LoVo (cell line): ENCODE measurements around the gene MYO18A.

Experiments
- DNase-seq: peaks from one replicate; pipeline ENCODE4 v3.0.0-alpha.2; 2016; ENCODE audit warnings: low spot score

The MYO18A gene

DNA sequence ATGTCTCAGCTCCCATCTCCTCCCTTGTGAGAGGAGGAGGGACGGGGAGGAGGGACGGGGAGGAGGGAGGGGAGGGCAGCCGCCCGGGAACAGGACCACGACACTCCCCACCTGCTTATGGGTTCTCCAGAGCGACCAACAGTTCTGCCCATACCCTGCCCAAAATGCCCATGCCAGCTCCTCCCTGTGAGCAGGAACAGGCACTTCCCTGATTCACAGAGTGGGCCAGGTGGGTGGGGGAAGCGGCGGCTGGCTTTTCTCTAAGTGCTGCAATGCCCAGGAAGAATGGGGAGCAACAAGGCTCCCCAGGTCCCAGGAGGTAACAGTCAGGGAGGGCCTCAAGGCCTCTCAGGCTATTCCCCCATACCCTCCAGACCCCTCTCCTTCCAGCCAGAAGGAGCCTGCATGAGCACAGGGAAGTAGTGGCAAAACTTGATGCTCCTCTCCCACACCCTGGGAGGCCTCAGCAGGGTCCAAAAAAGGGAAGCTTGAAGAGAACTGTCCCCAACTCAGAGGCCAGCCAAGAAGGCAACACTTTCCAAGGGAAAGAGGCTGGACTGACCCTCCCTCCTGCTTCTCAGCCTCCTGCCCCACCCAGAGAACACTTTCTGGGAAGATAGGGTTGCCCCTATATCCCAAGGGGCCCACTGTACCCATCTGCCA is 53.8 kb downstream of the MYO18A start:
- no peak for DNase-seq

DNA sequence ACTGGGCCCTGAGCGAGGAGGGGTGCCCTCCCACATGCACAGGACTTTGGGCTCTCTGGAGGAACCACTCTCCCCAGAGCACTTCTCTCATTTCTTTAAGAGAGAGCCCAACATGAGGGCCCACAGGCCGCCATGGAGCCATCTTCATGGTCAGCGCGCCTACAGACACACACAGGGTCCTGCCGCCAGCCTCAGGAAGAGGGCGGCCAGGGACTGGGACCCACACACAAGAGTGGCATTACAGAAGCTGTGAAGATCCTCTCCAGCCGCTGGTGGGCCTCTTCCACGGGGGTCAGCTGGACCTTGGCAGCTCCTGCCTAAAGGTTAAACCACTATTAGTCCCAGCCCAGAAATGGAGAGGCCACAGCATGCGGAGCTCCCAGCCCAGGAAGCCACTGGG is 54.5 kb downstream of the MYO18A start:
- no peak for DNase-seq

DNA sequence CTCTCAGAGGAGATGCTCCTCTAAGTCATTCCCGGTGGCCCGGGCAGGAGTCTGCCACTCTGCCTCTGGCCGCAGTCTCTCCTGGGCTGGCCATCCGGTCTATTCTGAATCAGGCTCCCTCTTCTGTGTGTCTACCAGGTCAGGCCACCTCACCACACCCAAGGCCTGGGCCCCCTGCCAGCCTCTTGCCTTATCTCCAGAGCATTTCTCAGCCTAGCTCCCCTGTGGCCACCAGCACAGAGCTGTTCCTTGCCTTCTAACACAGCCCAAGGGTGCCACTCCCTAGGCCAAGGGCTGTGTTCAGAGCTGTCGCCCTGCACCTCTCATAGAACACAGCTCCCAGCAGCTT is 55.3 kb downstream of the MYO18A start:
- peak; percentile 42 for DNase-seq

DNA sequence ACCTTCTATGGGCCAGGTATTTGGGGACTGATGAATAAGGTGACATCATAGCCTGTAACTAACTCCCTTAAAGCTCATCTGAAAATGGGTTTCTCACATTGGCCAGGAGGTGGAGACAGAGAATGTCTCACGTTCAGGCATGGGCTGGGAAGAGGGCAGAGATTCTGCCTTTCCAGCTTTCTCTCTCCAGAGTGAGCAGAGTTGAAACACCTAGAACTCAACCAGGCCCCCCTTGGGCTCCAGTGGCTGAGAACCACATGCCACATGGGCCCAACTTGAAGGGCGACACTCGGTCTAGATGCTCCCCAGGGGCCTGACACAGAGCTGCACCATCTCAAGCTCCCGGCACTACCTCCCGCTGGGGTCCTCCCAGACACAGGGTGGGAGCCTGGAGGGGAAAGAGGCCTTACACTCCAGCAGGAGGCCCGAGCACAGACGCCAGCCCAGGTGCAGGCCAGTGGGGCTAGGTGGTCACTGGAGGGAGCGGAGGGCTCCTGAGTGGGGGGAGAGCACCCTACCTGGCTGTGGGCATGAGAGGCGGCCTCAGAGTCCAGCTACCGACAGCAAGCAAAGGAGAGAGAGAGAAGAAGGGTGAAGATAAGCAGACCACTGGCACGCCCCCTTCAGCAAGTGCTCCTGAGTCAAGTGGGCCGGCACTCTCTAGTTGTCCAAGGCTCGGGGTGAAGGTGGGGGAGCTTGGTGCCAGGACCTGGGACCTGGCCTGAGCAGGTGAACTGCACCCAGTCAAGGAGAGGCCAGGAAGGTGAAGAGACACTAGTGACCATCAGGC is 55.9 kb downstream of the MYO18A start:
- peak; percentile 31 for DNase-seq

DNA sequence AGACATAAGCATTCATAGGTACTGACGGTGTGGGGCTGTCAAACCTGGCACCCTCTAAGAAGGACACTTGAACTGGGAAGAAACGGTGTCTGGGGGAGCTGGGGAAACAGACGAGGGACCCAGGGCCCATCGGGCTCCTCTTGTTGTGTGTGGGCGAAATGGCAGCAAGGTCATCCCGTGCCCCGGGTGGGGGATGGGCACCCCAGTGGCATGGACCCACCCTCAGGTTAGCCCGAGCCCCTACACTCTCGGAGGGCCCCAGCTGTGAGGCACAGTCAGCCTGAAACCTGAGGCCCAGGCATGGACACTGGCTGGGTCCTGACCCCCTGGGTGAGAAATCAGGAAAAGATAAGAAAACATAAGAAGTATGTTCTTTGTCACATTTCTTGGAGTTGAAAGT is 57.1 kb downstream of the MYO18A start:
- no peak for DNase-seq

DNA sequence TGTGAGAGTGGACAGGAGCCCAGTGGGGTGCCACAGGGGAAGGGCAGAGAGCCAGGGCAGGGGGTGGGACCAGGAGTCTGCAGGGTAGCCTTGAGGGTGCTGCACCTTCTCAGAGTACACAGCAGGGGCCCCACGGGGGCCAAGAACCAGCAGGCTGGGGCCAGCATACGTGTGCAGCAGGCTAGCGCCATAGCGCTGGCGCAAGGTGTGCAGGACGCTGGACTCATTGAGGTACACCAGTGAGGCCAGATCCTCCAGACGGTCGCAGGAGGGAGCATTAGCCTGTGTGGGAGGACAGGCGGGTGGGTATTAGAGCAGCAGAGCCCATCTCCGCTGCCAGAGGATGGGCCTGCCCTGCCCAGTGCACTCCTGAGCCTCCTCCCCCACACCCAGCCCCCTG is 58.8 kb downstream of the MYO18A start:
- no peak for DNase-seq

DNA sequence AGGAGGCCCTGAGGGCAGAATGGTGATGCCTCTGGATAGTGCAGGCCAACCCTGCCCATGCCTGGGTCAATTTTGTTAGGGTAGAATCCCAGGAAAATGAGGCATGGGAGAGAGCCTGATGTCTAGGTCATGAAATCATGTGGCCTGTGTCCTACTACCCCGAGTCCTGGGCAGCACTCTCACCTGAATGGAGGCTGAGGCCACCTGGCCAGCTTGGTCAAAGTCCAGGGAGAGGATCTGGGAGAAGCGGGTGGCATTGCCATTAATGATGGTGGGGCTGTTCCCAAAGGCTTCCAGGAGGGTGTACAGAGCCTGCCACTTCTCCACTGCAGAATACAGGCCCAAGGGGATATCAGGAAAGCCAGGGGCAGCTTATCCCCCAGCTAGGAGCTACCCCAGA is 59.8 kb downstream of the MYO18A start:
- no peak for DNase-seq

DNA sequence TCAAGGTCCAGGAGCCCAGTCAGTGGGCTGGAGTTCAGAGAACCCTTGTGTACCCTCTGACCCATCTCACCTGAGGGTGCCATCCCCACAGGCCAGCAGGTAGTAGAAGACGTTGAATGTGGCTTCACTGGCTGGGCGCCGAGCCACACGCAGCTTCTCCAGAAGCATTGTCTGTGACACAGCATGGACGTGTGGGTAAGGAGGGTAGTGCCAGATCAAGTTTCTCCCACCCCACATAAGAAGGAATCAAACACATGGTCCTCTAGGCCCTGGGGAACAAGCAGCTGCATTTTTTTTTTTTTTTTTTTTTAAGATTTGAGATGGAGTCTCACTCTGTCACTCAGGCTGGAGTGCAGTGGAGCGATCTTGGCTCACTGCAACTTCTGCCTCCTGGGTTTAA is 60.9 kb downstream of the MYO18A start:
- no peak for DNase-seq

DNA sequence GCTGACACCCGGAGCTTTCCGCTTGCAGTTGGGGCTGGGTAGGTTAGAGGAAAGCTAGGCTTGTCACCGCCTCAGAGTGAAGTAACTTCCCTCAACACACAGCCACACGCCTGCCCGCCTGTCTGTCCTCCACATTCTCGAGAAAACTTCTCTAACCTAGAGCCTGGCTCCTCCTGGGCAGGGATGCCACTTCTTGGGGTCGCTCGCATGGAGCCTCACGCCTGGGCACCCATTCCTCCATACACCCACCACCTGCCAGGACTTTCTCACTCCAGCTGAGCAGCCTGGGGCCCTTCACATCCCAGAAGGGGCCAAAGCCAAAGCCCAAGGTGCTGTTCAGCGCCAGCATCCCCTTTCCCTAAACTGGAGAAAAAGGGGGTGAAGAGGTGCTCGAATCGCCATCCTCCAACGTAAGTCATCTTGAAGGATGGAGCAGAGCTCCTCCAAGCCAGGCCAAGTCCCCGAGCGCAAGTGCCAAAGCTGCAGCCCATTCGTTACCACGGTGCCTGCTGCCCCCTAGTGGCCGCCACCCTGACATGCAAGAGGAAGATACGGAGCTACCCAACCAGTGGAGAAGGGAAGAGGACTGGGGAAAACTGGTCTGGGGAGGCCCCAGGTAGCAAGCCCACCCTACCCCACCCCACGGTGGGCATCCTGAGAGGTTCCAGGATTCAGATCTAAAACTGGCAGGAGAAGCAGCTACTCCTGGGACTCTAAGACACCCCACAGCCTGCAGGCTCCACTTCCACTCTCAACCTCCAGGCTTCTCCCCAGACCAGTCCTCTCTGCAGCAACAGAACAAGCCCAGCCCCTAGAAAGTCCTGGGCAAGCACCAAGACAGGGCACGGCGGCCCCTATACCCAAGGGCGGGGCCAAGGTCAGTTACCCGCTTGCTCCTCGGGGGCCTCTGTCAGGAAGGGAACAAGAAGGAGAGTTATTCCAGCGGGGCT is 63.1 kb downstream of the MYO18A start:
- peak; percentile 29 for DNase-seq

DNA sequence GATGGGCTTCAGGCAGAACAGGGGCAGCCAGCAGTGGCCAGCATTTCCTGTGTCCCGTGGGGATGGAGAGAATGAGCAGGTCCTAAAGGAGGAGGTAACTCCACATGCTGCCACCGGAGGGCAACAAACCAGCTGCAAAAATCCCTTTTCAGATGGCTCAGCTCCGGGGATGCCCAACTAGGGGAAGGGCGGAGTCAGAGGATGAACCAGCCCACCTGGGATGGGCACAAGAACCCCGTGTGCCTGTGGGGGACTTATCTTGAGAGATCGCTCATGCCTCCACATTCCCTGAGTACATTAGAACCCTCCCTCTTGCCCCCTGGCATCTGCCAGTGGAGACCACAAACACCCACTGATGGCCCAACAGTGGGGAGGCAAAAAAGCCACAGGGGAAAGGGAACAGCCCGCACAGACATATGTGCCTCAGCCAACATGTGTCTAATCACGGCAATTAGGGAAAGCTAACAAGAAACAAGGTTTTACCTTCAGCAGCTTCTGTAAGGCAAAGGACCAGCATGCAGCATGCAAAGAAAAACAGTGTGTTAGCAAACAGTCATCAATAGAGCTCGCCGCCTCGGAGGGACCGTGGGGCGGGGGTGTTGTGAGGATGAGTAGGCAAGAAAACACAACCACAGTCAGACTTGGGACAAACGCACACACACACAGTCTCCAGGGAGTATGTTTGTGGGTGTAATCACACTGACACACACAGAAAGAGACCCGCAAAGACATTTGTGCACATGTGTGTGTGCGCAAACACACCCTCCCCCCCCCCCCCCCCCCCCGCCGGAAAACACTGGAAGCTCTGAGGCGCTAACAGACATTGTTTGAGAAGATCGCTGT is 64.0 kb downstream of the MYO18A start:
- DNase-seq, result no peak

DNA sequence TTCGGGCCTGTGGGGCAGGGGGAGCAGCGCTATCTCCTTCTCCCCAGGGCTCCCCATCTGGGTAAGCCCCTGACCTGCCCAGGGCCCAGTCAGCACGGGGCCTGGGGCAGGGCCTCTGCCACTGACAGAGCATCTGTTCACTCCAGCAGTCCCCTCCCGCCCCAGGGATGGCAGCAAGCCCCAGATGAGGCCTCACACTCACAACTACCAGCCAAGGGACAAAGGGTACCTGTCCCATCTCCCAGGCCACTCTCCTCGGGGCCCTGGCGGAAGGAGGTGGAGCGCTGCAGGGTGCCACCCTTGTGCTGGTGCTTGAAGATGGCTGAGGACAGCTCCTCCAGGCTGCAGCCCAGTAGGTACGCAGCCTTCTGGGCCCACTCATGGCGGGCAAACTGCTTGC is 64.8 kb downstream of the MYO18A start:
- no peak for DNase-seq

DNA sequence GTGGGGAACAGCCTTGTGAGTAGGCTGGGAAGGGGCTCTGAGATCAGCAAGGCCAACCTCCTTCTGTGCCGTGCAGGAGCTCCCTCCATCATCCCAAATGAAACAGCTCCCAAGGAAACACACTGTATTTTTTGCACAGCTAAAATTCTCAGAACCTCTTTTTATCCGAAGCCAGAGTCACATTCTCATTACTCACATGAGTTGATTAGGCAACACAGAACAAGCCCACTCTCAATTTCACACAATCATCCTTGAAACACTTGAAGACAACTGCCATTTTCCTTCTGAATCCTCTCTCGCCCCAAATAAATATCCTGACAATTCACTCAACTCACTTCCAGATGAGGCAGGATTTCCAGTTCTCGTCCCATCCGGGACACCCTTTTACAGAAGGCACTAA is 66.1 kb downstream of the MYO18A start:
- no peak for DNase-seq

DNA sequence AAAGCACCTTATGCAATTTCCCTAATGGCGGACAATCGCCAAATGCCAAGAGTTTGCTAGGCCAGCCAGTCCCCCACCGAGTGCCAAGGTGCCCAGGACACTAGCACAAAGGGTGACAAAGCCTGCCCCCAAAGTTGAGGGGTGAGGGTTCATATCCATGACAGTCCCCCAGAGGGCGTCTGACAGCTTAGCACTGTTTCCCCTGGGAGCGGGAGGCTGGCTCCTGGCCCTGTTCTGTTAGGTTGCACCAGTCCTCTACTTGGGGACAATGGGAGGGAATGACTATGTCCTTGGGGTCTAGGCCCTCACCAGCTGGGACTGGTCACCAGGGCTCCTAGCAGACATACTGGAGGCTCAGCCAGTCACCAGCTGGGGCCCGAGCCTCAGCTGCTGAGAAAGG is 66.9 kb downstream of the MYO18A start:
- no peak for DNase-seq

DNA sequence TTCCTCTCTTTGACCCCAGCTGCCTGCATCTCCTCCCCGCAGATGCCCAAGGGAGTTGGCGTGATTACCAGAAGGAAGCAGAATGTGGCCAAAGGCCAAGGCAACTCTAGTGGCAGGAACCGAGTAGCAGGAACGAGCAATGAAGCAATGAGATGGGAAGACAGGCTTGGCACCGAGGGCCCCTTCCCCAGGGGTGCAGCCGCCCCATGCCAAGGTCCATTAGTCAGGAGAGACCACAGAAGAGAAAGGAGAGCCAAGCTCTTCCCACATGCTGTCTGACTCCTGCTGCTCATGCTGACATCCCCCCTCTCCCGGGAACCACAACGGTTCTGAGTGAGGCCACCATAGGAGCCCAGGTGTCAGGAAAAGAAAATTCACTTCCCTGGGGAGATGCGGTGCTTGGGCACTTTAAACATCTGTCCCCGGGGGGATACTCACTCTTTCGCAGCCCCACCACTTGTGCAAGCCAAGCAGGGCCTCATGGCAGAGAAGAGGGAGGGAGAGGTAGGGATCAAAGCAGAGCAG is 67.4 kb downstream of the MYO18A start:
- no peak for DNase-seq

DNA sequence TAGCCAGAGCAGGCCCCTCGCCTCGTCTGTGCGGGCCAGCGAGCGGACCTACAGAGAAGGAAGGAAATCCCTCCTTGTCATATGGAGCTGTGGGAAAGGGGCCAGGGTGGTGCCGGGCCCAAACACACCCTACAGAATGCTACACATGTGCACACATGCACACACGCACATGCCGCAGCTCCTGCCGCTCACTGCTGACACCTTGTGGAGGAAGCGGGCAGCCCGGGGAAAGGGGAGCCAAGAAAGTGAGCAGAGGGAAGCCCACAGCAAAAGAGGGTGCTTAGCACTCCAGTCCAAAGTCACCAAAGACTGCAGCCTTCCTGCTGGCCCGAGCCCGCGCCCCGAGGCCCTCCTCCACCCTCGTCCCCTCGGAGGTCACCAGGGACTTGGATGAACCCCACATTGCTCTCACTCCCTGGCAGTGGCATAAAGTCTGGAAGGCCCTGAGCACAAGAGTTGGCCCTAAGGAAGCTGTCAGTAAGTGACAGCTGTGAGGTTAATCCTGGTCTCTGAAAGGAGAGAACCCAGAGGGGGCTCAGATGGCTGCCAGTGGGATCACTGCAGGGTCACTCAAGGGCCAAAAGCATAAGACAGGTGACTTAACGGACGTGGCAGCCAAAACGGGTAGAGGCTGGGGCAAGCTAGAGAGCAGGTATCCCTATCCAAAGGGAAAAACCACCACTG is 68.2 kb downstream of the MYO18A start:
- DNase-seq, result no peak

DNA sequence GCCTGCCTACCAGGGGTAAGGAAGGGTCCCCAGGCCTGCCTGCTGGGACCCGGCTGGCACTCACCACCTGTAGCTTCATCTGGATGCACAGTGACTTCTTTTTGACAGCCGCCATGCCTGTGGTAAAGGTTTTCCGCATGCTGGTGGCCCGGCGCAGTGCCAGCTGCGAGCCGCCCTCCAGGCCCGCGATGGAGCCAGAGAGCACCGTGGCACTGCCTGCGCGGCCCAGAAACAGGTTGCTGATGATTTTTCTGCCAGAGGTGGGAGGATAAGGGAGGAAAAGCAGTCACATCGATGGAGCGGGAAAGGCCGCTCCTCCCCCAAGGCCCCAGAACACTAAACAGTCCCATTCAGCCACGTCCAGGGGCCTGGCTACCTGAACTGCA is 69.8 kb downstream of the MYO18A start:
- no peak for DNase-seq

DNA sequence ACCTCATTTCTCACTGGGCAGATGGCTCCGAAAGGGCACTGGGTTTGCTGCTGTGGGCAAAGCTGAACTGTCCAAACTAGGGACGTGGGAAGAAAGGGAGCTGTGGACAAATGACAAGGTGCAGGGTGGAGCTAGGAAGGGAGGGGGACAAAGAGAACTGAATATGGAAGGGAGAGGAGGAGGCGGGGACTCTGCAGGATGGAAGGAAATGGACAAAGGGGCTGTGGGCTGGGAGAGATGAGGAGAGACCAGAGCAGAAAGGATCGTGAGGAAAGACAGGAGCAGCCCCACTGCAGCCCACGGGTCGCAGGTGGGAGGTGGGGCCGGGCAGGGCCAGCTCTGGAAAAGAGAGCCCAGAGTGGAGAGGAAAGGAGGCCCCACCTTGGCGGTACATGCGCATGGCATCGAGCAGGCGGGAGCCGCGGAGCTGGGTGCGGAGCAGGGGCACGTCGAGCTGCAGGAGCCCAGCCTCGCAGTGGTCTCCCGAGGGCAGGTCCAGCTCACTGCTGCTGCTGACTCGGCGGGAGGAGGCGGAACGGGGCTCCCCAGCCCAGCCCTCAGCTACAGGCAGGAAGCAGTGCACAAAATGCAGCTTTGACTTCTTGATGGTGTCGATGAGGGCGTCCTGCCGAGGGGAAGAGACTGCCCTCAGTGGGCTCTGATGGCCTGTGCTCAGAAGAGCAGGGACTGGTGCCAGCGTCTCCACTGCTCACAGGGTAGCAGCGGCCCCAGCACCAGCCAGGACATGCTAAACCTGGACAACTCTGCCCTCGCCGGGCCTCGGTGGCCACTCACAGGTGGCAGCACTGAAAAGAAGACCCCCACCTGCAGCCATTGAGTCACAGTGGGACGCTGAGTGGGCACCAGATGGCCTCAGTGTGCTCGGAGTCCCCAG is 70.5 kb downstream of the MYO18A start:
- no peak for DNase-seq

DNA sequence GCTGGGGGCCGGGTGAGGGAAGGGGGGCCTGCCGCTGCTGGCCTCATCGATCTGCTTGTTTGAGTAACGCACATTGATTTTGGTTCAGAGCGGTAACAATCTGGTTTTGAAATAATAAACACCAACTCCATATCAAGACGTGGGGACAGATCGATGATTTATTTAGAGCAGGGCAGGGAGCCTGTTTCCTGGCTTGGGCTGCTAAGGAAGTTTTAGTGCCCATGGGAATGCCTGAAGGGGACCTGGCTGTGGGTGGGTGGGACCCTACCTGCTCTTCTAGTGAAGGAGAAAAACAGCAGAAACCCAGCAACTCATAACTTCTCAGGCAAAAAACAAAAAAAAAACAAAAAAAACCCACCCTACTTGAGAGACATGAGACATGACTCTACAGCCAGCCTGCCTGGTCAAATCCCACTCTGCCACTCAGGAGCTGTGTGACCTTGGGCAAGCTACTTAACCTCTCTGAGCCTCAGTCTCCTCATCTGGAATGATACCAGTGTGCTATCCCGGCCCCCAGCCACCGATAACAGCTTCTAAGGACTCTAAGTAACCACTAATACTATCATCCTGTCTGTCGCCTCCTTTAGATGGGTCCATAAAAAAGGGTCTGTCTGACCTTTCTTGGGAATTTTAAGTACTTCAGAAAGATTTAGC is 71.2 kb downstream of the MYO18A start:
- no peak for DNase-seq
